Measurements from ENCODE around the gene TGFB3.

GRCh38 chr14:75967866-75968265 is 13.9 kb downstream of the TGFB3 start:
- TF ChIP-seq CTCF (IDR thresholded peaks at IDR 0.05) (no peak), POLR2A (IDR thresholded peaks at IDR 0.05) (no peak)

Data from vagina (tissue), 2 donors.